HG03045 (cell line): ENCODE results near the gene GRIN2A.

Experiments
- ATAC-seq: cut with Tn5 transposase; IDR thresholded peaks from one replicate; pipeline ENCODE4 v1.9.1; 2021; ENCODE audit warnings: mild to moderate bottlenecking, moderate library complexity; ENCODE audit not compliant: unreplicated experiment

Gene GRIN2A

DNA sequence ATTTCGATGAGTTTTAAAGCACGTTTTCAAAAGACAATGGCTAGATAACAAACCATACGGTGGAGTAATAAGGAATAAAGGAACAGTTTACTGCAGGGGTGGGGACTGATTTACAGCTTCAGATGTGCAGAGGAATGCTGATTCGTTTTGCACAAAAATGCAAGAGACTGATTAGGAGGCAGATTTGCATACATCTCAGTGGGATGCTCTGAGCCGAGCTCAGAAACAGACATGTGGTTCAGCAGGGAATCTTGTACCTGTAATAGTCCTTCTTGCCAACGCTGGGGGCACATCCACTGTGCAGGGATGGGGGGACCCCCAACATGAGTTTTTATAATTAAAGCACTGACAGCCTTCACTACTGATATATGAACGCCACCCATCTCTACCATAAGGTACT is 308.0 kb downstream of the GRIN2A start:
- no peak for ATAC-seq

- ATAC-seq, result no peak
Observed at GRCh38 chr16:9870962-9871361, 311.3 kb downstream of the GRIN2A start.

DNA sequence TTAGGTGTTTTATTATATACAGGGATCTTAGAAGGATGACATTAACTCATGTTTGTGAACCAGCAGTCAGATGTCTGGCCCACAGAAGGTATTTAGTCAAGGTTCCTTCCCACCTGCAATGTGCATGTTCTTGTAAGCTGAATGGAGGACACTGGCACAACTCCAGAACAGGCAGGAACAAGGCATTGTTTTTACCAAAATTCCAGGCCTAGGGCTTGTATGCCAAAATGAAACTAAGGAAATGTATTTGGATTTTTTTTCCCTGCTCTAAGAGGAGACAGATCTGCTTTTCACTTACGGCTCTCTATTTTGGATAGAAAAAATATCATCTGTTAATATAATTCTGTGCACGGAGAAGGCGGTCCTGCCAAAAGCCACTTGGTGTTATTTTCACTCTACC is 312.5 kb downstream of the GRIN2A start:
- ATAC-seq, result no peak

DNA sequence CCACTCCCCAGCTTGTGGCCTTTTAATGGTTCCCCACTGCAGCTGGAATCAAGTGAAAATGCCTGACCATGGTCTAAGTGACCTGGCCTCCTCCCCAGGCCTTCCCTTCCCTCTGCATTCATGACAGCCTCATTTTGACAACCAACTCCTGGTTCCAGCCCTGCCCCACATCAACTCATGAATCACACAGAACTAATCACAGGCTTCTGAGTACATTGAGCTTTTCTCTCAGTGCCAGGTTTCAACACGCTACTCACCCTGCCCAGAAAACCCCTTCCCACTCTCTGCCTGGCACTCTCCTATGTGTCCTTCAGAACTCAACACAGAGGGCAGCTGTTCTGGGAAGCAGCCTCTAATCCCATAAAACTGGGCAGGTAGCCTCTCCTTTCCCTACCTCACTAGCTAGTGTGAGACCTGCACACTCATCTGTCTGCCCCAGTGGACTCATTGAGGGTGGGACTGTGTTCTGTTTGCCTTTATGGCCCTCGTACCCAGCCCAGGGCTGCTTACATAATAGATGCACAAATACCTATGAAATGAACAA is 313.6 kb downstream of the GRIN2A start:
- no peak for ATAC-seq

DNA sequence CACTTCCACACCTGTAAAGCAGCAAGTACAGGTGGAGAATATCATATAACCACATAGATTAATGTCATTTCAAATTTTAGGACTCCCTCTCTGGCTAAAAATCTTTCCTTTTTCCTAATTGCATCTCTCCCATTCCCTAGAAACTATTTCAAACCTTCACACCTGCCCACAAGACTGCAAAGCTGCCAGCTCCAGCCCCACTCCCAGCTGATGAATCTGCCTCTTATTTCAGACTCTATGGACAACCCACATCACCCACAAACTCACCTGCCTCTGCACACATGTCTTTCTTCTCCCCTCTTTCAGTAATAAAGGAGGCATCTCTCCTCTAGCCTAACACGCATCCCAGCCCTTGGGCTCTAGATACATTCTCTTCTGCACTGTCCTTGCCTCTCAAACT is 315.1 kb downstream of the GRIN2A start:
- no peak for ATAC-seq

GRCh38 chr16:9864461-9864860 is 317.8 kb downstream of the GRIN2A start:
- no peak for ATAC-seq

DNA sequence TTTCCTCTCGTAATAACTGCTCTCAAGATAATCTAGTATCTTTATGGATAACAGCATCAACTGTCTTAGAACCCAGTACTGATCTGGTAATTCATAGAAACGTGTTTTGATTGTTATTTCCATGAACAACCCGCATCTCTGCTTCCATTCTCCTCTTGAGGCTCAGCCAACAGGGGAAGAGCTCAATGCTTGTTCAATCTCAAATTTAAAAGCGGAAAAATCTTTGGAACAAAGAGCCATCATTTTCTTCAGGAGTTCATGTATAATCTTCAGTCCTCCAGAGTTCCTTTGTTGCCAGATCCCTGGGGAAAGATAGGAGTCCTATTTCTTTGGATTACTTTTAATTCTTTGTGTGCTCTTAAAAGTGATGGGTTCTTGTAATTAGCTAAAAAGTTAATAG is 319.9 kb downstream of the GRIN2A start:
- ATAC-seq, result no peak

- no peak for ATAC-seq
Observed at GRCh38 chr16:9860876-9861275, 321.4 kb downstream of the GRIN2A start.

DNA sequence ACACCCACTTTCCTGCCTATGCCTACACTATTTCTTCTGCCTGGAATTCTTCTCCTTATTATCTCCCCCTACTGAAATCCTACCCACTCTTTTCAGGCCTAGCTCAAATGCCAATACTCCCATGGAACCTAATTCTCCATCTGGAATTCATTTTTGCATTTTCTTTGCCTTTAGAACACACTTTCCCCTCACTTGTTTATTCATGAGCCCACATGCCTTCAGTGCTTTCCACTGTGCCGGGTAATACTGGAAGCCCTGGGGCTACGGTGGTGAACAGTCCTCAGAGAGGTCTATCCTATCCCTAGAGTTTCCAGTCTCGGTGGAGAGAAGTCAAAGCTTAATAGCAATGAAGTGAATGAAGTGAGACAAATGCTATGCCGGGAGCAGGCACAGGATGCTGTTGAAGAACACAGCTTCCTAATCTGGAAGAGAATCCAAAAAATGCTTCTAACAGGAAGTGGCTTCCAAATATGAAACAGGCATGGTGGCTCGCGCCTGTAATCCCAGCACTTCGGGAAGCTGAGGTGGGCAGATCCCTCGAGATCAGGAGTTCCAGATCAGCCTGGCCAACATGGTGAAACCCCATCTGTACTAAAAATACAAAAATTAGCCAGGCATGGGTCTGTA is 322.4 kb downstream of the GRIN2A start:
- ATAC-seq, result no peak

DNA sequence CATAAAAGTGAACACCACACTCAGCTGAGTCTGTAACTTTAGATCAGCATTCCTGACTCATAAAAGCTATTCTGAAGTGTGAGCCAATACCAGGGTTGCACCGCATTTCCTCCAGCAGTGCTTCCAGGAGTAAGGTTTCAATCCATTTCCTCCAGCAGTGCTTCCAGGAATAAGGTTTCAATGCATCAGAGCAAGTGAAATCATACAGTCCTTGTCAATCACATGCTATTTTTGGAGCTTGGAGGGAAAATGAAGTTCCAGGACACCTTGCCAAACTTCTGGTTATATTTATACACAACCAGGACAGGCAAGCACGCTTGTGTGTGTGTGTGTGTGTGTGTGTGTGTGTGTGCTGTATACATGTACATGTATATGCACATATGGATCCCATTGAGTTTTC is 327.6 kb downstream of the GRIN2A start:
- no peak for ATAC-seq

GRCh38 chr16:9852003-9852402 is 330.2 kb downstream of the GRIN2A start:
- no peak for ATAC-seq

GRCh38 chr16:9850817-9851216 is 331.4 kb downstream of the GRIN2A start:
- ATAC-seq, result no peak

DNA sequence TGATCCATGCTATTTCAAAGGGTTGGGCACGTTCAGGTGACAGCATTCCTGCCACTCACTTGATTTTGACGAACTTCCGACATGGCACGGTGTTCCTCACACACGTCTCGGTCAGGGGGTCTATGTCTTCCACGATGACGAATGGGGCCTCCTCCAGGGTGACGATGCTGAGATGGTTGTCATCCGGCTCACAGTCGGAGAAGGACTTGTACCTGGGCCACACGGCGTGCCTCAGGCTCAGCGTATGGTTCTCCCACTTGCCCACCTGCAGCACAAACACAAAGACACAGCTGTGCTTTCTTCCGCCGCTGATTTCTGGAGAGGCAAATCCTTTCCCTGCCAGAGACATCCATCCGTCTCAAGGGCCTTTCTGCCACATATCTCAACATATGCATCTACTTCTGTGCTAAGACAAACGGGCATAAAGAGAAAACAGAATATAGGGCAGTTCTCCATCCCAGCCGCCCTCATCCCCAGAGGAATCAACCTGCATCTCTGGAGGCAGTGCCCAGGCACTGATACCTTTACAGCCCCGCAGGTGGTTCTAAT is 332.5 kb downstream of the GRIN2A start:
- ATAC-seq, result no peak

DNA sequence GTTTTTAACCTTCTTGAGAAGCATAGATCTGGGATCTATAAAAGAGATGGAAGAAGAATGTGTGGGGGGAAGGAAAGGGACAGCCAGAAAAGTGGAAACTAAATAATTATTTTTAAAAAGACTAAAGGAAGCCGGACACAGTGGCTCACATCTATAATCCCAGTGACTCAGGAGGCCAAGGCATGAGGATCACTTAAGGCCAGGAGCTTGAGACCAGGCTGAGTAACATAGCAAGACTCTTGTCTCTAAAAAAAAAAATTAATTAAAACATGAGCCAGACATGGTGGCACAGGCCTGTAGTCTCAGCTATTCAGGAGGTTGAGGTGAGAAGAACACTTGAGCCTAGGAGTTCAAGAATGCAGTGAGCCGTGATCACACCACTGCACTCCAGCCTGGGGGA is 335.1 kb downstream of the GRIN2A start:
- ATAC-seq, result no peak

- ATAC-seq, result no peak
Observed at GRCh38 chr16:9846362-9847099, 335.7 kb downstream of the GRIN2A start.

DNA sequence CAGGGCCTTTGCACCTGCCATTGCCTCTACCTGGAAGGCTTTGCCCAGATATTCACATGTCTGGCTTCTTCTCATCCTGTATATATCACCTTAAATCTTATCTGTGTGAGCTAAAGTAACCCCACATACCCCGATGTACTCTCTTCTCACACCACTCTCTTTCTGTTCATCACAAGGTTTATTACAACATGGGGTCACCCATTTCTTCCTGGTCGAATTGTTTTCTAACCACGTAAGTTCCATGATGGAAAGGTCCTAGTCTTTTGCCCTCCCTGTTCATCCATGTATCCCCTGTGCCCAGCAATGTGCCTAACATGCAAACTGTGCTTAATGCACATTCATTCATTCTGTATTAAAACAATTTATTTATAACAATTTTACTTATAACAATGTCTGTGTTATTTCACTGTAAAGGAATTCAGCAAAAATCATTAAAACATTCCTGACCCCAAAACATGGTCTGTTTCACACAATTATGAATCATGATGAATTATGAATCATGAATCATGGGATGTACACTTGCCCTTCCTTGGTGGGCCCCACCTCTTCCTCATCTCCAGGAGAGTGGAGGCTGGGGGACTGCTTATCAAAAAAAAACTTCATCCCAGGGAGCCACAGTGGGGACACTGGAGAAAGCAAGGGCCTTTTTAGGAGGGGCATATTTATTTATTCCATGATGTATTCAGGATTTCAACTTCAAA is 336.4 kb downstream of the GRIN2A start:
- ATAC-seq, result no peak

GRCh38 chr16:9844361-9844760 is 337.9 kb downstream of the GRIN2A start:
- no peak for ATAC-seq

GRCh38 chr16:9843424-9844018 is 338.7 kb downstream of the GRIN2A start:
- no peak for ATAC-seq

DNA sequence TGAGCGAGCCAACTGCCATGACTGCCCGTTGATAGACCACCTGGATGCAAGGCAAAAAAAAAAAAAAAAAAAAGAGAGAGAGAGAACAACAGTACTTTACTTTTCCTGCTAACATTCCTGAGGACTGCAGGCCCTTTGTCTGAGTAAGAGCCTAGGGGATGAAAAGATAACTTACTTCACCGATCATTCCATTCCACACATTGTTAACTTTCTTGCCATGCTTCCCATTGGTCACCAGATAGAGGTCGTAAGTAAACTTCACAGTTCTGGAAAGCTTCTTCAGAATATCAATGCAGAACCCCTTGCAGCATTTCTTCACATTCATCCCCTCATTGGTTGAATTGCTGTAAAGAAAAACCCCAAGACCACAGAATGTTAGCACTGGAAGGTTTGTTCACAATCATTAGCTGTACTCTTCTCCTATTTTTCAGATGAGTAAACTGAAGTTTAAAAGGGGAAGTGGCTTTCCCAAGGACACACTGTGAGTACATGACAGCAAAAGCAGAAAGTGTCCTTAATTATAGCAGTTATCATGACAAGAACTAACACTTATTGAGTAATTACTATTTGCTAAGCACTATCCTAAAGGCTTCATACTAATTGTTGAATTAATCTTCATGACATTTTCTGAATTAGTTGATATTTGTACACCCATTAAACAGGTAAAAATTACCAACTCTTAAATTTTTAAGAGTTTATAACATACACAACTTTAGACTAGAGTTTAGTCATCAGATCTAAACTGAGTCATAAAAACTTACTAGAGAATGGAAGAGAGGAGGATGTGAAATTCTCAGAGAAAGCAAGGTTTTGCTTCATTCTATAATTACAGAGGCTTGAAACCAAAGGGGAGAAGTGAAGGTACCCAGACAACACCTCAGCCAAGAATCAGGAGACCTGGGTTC is 341.2 kb downstream of the GRIN2A start:
- no peak for ATAC-seq

GRCh38 chr16:9837481-9837880 is 344.7 kb downstream of the GRIN2A start:
- no peak for ATAC-seq
